A549 treated with RU486 at 1 μM for 4 hours (cell line): Measurements from ENCODE around the gene GYPC. TPM values are rescaled to one million over a fixed set of nuclear protein-coding genes. Genes with fewer than 3 reads are reported as not detected.

Source experiments
- total RNA-seq: library from RNA; stranded (reverse); fragments of 200-300 nt; extraction: Qiagen RNA extraction; gene quantifications from 5 replicates; pipeline ENCODE4 v1.2.3, GENCODE V29; 2022; ENCODE audit warnings: low read depth

GYPC gene
- not detected in 5 replicates for total RNA-seq

DNA sequence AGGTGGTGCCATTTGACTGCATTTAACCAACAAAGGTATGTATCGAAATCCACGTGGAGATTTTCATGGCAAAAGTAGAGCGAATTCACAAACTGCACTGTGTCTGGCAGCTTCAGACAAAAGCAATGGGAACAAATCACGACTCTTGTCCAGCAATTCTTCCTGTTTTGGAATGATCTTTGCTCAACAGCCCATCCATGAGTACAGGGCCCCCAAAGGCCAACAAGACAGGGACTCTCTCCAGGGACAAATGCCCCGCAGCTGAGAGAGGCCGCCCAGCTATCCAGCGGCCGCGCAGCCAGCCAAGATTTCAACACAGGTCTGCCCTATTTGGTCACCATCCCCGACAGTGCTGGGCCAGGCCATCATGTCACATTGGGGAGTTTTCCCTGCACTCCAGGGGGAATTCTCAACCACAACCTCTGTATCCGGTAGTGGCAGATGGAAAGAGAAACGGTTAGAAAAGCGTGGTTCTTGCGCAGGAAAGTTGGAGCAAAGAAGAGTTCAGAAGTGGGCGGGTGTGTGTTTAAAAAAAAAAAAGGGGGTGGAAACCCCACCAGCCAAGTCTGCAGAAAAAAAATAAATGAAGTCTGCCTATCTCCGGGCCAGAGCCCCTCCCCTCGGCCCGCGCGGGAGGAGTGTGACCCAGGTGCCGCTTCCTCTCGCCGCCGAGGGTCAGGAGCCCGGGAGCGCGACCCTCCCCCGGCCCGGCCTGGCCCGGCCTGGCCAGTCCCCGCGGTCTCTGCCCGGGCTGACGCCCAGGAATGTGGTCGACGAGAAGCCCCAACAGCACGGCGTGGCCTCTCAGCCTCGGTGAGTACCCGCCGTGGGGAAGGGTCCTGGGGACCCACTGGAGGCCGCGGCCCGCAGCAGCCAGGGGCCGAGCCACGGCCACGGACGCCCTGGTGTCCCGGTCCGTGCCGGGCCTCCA, at the start of gene GYPC:
GYPC (plus strand) TSS at position 659 of the 931 bp plus-strand sequence; CDS start at position 765, 106 bp downstream.

Other genes starting within 250 kb of the GYPC start
- gene TEX51, start 242.7 kb downstream of the GYPC start, total RNA-seq, result not detected in 5 replicates